ENCODE results near the gene CES3. TPM values are rescaled to one million over a fixed set of nuclear protein-coding genes. Genes with fewer than 3 reads are reported as not detected.

The CES3 gene
- total RNA-seq, 4 donors from 2014 or later: 1.5 to 7.1 (median 3.6) TPM

GRCh38 chr16:66919569-66920298 lies 41.3 kb upstream of the CES3 start:
- H3K9me3 ChIP-seq: no peaks in the 10 kb centered on the region
- WGBS, 2 donors: 80% methylated on average over 1 of the region's 5 CpGs; no CpG with 5 or more reads in 1 of the 2 donors
- peaks cover 34 to 61% (median 34%) of the 10 kb centered on the region in 3 donors for H3K4me1 ChIP-seq

GRCh38 chr16:66920299-66920590 lies 40.8 kb upstream of the CES3 start:
- Histone ChIP-seq H3K9me3 (no peaks in the 10 kb centered on the region), H3K4me1 (peaks cover 36 to 66% (median 39%) of the 10 kb centered on the region in 3 donors), H3K4me3 (no peak overlapping the region), H3K36me3 (peaks cover 0 to 30% (median 0%) of the 10 kb centered on the region in 3 donors), H3K27ac (peak overlapping the region in 2 of 4 donors; percentile 34 to 87), H3K27me3 (peaks cover 0 to 28% (median 0%) of the 10 kb centered on the region in 4 donors)
- no peak for DNase-seq
- 83% methylated on average over 2 of the region's 2 CpGs; no CpG with 5 or more reads in 1 of the 2 donors for WGBS, 2 donors
- no peak for TF ChIP-seq CTCF (IDR thresholded peaks at IDR 0.05)
- TF ChIP-seq POLR2A (IDR thresholded peaks at IDR 0.05): no peak
- intact Hi-C loops (cut with DNase I): no loop called here

More at GRCh38 chr16:66919569-66920298, 41.3 kb upstream of the CES3 start:
- H3K27me3 ChIP-seq: peaks cover 0 to 23% (median 0%) of the 10 kb centered on the region in 4 donors
- no peak for TF ChIP-seq POLR2A (IDR thresholded peaks at IDR 0.05)
- no peak for TF ChIP-seq CTCF (IDR thresholded peaks at IDR 0.05)
- intact Hi-C loops (cut with DNase I): no loop called here
- H3K4me3 ChIP-seq: no peak overlapping the region
- H3K36me3 ChIP-seq: peaks cover 0 to 30% (median 0%) of the 10 kb centered on the region in 3 donors
- peak overlapping the region in 3 of 4 donors; percentile 4 to 87 (median 34) for H3K27ac ChIP-seq
- DNase-seq: no peak

GRCh38 chr16:66920924-66921680 lies 40.0 kb upstream of the CES3 start:
- Histone ChIP-seq H3K4me1 (peaks cover 43 to 74% (median 44%) of the 10 kb centered on the region in 3 donors), H3K4me3 (peak overlapping the region in 2 of 4 donors; percentile 34 to 68), H3K27ac (peak overlapping the region; percentile 38 to 87 (median 69)), H3K36me3 (peaks cover 0 to 30% (median 0%) of the 10 kb centered on the region in 3 donors), H3K27me3 (peaks cover 0 to 35% (median 0%) of the 10 kb centered on the region in 4 donors), H3K9me3 (no peaks in the 10 kb centered on the region)
- intact Hi-C loops (cut with DNase I): no loop called here
- DNase-seq: no peak
- no peak for TF ChIP-seq CTCF (IDR thresholded peaks at IDR 0.05)
- TF ChIP-seq POLR2A (IDR thresholded peaks at IDR 0.05): no peak
- WGBS, 2 donors: 74 to 80% methylated on average over 4 of the region's 9 CpGs

GRCh38 chr16:66921729-66922450 lies 39.2 kb upstream of the CES3 start:
- peaks cover 0 to 30% (median 0%) of the 10 kb centered on the region in 3 donors for H3K36me3 ChIP-seq
- intact Hi-C loops (cut with DNase I): no loop called here
- no peaks in the 10 kb centered on the region for H3K9me3 ChIP-seq
- peak overlapping the region; percentile 38 to 87 (median 69) for H3K27ac ChIP-seq
- WGBS, 2 donors: 77 to 84% methylated on average over 19 to 25 of the region's 42 CpGs
- peaks cover 44 to 82% (median 46%) of the 10 kb centered on the region in 3 donors for H3K4me1 ChIP-seq
- DNase-seq: no peak
- TF ChIP-seq CTCF (IDR thresholded peaks at IDR 0.05) (no peak), POLR2A (IDR thresholded peaks at IDR 0.05) (no peak)
- H3K27me3 ChIP-seq: peaks cover 0 to 35% (median 0%) of the 10 kb centered on the region in 4 donors
- peak overlapping the region in 2 of 4 donors; percentile 34 to 68 for H3K4me3 ChIP-seq
